ENCODE data around the gene VAMP1.
"Not testable (repeated sequence)": the region's sequence is repeated elsewhere in the genome, so short reads cannot be mapped to it uniquely, and the experiment has no call there.

The VAMP1 gene

GRCh38 chr12:6466751-6467150 is 3.7 kb downstream of the VAMP1 start:
- not testable (repeated sequence) for H3K27me3 ChIP-seq (ENCODE audit: control insufficient read depth, insufficient read depth, low read length); H3K27ac ChIP-seq (ENCODE audit: low read depth, low read length); H3K9ac ChIP-seq (ENCODE audit: low read length); H3K4me3 ChIP-seq (ENCODE audit: low read length)
- H3K4me1 ChIP-seq (ENCODE audit: control insufficient read depth, insufficient read depth, low read length), result peaks cover 11% of the 10 kb centered on the region
- H3K36me3 ChIP-seq (ENCODE audit: control insufficient read depth, insufficient read depth, low read length), result peaks cover 32% of the 10 kb centered on the region

GRCh38 chr12:6466184-6466573 is 4.3 kb downstream of the VAMP1 start:
- H3K27ac ChIP-seq (ENCODE audit: low read depth, low read length), result no peak overlapping the region
- H3K4me3 ChIP-seq (ENCODE audit: low read length), result no peak overlapping the region
- no peaks in the 10 kb centered on the region for H3K27me3 ChIP-seq (ENCODE audit: control insufficient read depth, insufficient read depth, low read length)
- no peak overlapping the region for H3K9ac ChIP-seq (ENCODE audit: low read length)
- H3K36me3 ChIP-seq (ENCODE audit: control insufficient read depth, insufficient read depth, low read length), result peaks cover 35% of the 10 kb centered on the region
- peaks cover 10% of the 10 kb centered on the region for H3K4me1 ChIP-seq (ENCODE audit: control insufficient read depth, insufficient read depth, low read length)

- H3K36me3 ChIP-seq (ENCODE audit: control insufficient read depth, insufficient read depth, low read length), result peaks cover 41% of the 10 kb centered on the region
- no peak overlapping the region for H3K27ac ChIP-seq (ENCODE audit: low read depth, low read length)
- peaks cover 9% of the 10 kb centered on the region for H3K4me1 ChIP-seq (ENCODE audit: control insufficient read depth, insufficient read depth, low read length)
- H3K9ac ChIP-seq (ENCODE audit: low read length), result no peak overlapping the region
- H3K27me3 ChIP-seq (ENCODE audit: control insufficient read depth, insufficient read depth, low read length), result no peaks in the 10 kb centered on the region
- H3K4me3 ChIP-seq (ENCODE audit: low read length), result no peak overlapping the region
Observed at GRCh38 chr12:6465467-6466183, 4.9 kb downstream of the VAMP1 start.

GRCh38 chr12:6464531-6464930 is 5.9 kb downstream of the VAMP1 start:
- Histone ChIP-seq H3K4me3 (ENCODE audit: low read length) (no peak overlapping the region), H3K27ac (ENCODE audit: low read depth, low read length) (no peak overlapping the region), H3K27me3 (ENCODE audit: control insufficient read depth, insufficient read depth, low read length) (no peaks in the 10 kb centered on the region), H3K4me1 (ENCODE audit: control insufficient read depth, insufficient read depth, low read length) (peaks cover 8% of the 10 kb centered on the region), H3K9ac (ENCODE audit: low read length) (no peak overlapping the region), H3K36me3 (ENCODE audit: control insufficient read depth, insufficient read depth, low read length) (peaks cover 45% of the 10 kb centered on the region)

DNA sequence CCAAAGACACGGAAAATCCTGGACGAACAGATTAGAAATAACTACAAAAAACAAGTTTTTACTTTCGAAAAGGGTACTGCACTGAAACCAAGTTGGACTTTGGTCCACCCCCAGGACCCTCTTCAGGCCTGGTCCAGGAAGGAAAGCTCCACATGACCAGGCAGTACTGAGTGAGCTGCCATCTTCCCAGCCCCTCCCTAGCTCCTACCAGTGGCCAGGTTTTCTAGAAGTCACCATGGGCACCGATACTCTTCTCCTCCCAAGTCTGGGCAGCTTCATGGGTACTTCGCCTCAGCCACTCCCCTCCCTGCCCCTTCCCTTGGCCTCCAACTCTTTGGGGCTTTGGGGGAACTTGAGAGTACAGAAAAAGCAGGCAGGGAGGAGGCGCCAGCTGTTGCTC is 6.6 kb downstream of the VAMP1 start:
- peaks cover 2% of the 10 kb centered on the region for H3K4me1 ChIP-seq (ENCODE audit: control insufficient read depth, insufficient read depth, low read length)
- H3K27me3 ChIP-seq (ENCODE audit: control insufficient read depth, insufficient read depth, low read length), result no peaks in the 10 kb centered on the region
- no peak overlapping the region for H3K4me3 ChIP-seq (ENCODE audit: low read length)
- H3K36me3 ChIP-seq (ENCODE audit: control insufficient read depth, insufficient read depth, low read length), result peaks cover 50% of the 10 kb centered on the region
- H3K27ac ChIP-seq (ENCODE audit: low read depth, low read length), result no peak overlapping the region
- no peak overlapping the region for H3K9ac ChIP-seq (ENCODE audit: low read length)

DNA sequence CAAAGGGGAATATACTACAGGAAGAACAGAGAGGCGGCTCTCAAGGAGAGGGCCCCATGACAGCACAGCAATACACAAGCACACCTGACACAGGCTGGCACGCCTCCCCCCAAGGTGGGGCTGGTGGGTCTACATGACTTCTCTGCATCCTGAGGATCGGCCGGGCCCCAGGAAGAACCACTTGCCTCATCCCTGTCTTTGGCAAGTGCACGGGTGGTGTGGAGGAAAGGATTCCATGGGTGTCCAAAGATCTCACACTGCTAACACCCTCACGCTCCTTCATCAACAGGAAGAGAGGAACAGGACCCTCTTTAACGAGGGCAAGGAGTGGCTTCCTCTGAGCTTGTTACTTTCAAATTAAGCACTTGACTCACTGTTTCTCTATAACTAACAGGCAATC is 7.3 kb downstream of the VAMP1 start:
- Histone ChIP-seq H3K9ac (ENCODE audit: low read length) (no peak overlapping the region), H3K4me1 (ENCODE audit: control insufficient read depth, insufficient read depth, low read length) (peaks cover 2% of the 10 kb centered on the region), H3K4me3 (ENCODE audit: low read length) (no peak overlapping the region), H3K36me3 (ENCODE audit: control insufficient read depth, insufficient read depth, low read length) (peaks cover 56% of the 10 kb centered on the region), H3K27ac (ENCODE audit: low read depth, low read length) (no peak overlapping the region), H3K27me3 (ENCODE audit: control insufficient read depth, insufficient read depth, low read length) (no peaks in the 10 kb centered on the region)

DNA sequence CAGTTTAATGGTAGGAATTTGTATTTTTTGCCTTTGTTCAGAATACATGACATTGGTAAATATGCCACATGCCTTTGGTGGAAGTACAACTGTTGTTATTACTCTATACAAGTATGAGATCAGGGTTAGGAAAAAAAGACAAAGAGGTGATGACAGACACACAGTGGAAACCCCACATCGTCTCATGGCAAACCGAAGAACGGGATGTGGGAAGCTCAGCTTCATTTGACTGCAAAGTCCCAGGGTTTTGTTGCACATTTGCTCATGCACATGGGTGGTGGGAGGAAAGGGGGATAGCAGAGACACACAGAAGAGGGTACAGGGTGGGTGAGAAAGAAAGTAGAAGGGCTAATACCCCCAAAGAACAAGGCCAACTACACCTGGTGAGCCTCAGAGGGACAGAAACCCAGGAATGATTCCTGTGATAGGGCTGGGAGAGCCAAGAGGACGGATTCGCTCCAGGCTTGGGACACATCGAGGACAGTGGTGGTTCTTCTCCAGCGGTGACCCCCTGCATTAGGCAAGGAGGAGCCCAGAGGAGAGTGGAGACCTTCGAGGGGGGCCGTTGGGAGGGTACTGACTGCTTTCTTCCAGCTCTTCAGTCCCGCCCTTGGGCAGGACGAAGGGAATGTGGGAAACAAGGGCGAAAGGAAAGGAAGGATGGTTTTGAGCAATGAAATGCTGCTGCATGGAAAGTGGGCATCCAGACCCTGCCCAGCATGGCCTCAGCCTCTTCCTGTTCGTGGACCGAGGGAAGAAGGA is 8.1 kb downstream of the VAMP1 start:
- Histone ChIP-seq H3K4me1 (ENCODE audit: control insufficient read depth, insufficient read depth, low read length) (peaks cover 2% of the 10 kb centered on the region), H3K27ac (ENCODE audit: low read depth, low read length) (no peak overlapping the region), H3K4me3 (ENCODE audit: low read length) (no peak overlapping the region), H3K9ac (ENCODE audit: low read length) (peak overlapping the region; percentile 10), H3K36me3 (ENCODE audit: control insufficient read depth, insufficient read depth, low read length) (peaks cover 61% of the 10 kb centered on the region), H3K27me3 (ENCODE audit: control insufficient read depth, insufficient read depth, low read length) (no peaks in the 10 kb centered on the region)

DNA sequence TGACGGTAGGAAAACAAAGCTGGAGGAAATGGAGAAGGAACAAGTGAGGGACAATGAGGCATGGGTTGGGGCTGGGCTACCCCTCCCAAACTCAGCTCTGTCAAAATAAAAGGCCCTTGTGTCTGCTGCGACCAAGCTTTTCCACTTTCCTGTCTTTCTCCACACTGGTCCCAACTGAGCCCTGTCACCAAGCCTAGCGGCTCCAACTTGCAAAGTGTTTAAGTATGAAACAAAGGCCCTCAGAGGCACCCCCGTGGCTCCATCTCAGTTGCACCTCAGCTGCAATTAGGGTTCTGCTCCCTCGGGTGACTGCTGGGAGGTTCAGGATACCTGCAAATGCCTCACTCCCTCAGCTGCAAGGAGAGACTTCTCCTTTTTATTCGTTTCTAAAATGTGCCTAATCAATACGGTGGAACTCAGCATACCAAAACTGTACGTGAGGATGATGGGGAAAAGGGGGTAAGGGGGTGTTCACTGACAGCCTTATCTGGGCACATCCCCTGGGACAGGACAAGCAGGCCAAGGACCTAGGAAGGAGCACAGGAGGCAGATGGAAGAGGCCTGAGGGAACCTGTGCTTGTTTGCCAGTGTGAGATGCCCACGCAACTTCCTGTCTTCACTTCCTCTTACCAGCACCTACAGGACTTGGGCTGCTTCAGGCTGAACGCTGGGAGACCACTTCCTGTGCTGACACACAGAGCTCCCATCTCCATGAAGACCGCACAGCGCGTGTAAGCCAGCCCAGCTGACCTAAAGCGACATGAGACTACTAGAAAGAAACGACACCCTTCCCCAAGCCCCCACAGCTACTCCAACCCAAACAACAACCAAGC is 8.9 kb downstream of the VAMP1 start:
- peaks cover 2% of the 10 kb centered on the region for H3K4me1 ChIP-seq (ENCODE audit: control insufficient read depth, insufficient read depth, low read length)
- no peaks in the 10 kb centered on the region for H3K27me3 ChIP-seq (ENCODE audit: control insufficient read depth, insufficient read depth, low read length)
- peaks cover 65% of the 10 kb centered on the region for H3K36me3 ChIP-seq (ENCODE audit: control insufficient read depth, insufficient read depth, low read length)
- no peak overlapping the region for H3K9ac ChIP-seq (ENCODE audit: low read length)
- no peak overlapping the region for H3K27ac ChIP-seq (ENCODE audit: low read depth, low read length)
- H3K4me3 ChIP-seq (ENCODE audit: low read length), result no peak overlapping the region

- Histone ChIP-seq H3K27ac (ENCODE audit: low read depth, low read length) (no peak overlapping the region), H3K4me1 (ENCODE audit: control insufficient read depth, insufficient read depth, low read length) (peaks cover 2% of the 10 kb centered on the region), H3K36me3 (ENCODE audit: control insufficient read depth, insufficient read depth, low read length) (peaks cover 65% of the 10 kb centered on the region), H3K4me3 (ENCODE audit: low read length) (no peak overlapping the region), H3K9ac (ENCODE audit: low read length) (no peak overlapping the region), H3K27me3 (ENCODE audit: control insufficient read depth, insufficient read depth, low read length) (no peaks in the 10 kb centered on the region)
Observed at GRCh38 chr12:6460751-6461371, 9.6 kb downstream of the VAMP1 start.

DNA sequence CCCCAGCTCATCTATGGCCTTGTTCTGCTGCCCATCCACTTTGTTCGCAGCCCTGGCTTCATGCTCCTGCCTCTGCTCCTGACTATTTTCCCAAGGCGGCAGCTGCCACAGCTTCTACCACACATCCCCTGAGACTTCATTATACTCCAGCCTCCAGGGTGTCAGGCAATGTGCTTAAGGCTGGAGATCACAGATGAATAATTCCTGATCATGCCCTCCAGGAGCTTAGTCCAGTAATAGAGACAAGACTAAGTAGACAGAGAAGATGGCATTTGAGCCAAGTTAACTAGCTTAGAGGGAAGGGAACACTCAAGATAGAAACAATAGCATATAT is 11.5 kb downstream of the VAMP1 start:
- no peak overlapping the region for H3K4me3 ChIP-seq (ENCODE audit: low read length)
- H3K27me3 ChIP-seq (ENCODE audit: control insufficient read depth, insufficient read depth, low read length), result no peaks in the 10 kb centered on the region
- no peak overlapping the region for H3K9ac ChIP-seq (ENCODE audit: low read length)
- H3K4me1 ChIP-seq (ENCODE audit: control insufficient read depth, insufficient read depth, low read length), result no peaks in the 10 kb centered on the region
- H3K27ac ChIP-seq (ENCODE audit: low read depth, low read length), result no peak overlapping the region
- H3K36me3 ChIP-seq (ENCODE audit: control insufficient read depth, insufficient read depth, low read length), result peaks cover 63% of the 10 kb centered on the region

- Histone ChIP-seq H3K4me3 (ENCODE audit: low read length) (no peak overlapping the region), H3K36me3 (ENCODE audit: control insufficient read depth, insufficient read depth, low read length) (peaks cover 60% of the 10 kb centered on the region), H3K27me3 (ENCODE audit: control insufficient read depth, insufficient read depth, low read length) (no peaks in the 10 kb centered on the region), H3K4me1 (ENCODE audit: control insufficient read depth, insufficient read depth, low read length) (peaks cover under 1% of the 10 kb centered on the region), H3K27ac (ENCODE audit: low read depth, low read length) (no peak overlapping the region), H3K9ac (ENCODE audit: low read length) (no peak overlapping the region)
Observed at GRCh38 chr12:6458281-6459003, 12.0 kb downstream of the VAMP1 start.

Measured in rectal smooth muscle tissue (tissue), 1 donor.